ENCODE results near the gene ADRA2C. TPM values are rescaled to one million over a fixed set of nuclear protein-coding genes. Genes with fewer than 3 reads are reported as not detected.
A peak's percentile ranks its signal among the peaks of the same experiment; 100 is the strongest.

Gene ADRA2C
- total and polyA plus RNA-seq, 2 of the 13 experiments (the other 11 are each of a cell fraction or from before 2014, with no cell fraction given), result 15.4 to 69.7 TPM

DNA sequence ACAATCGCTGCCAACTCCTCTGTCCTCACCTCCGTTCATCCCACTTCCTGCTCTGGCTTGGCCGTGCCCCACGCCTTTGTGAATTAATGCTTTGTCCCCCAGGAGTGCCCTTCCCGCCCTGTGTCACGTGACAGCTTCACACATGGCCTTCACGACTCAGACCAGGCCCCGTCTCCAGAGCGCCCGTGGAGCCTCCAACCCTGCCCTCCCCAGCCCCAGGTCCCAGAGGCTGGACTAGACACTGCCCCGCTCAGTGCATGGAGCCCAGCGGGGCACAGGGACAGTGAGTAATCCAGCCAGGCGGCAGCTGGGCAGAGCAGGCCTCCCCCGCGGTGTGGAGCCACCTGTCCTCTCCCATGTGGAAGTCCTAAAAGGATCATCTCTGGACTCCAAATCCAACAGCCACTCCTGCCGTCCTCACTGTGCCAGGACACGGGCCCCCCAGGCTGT lies 7.4 kb downstream of the ADRA2C start (continued):
- TF ChIP-seq CCDC6 (CRISPR knock-in tag; IDR thresholded peaks at IDR 0.05), result peak; percentile 49; the same call in 1 of the 2 replicates
- no peak for TF ChIP-seq ZNF44 (CRISPR knock-in tag; IDR thresholded peaks at IDR 0.05)
- no peak for TF ChIP-seq SOX13 (IDR thresholded peaks at IDR 0.05)
- TF ChIP-seq SOX13 (CRISPR knock-in tag; conservative IDR thresholded peaks at IDR 0.05 in 1 of 2, IDR thresholded peaks at IDR 0.05 in 1 of 2), result peak in 1 of 2 experiments; percentile 37; a peak in 1 of 4 replicates
- TF ChIP-seq MXD3 (CRISPR knock-in tag; IDR thresholded peaks at IDR 0.05), result peak; percentile 41; the same call in 1 of the 2 replicates
- TF ChIP-seq ZNF784 (CRISPR knock-in tag; IDR thresholded peaks at IDR 0.05; ENCODE audit: borderline replicate concordance), result no peak
- TF ChIP-seq FOXJ3 (CRISPR knock-in tag; IDR thresholded peaks at IDR 0.05; ENCODE audit: borderline replicate concordance), result no peak
- peak; percentile 44 for TF ChIP-seq HNRNPLL (IDR thresholded peaks at IDR 0.05; ENCODE audit: low read depth, low read length, poor library complexity, severe bottlenecking)
- no peak for TF ChIP-seq ZNF33B (CRISPR knock-in tag; IDR thresholded peaks at IDR 0.05)
- TF ChIP-seq ZNF841 (CRISPR knock-in tag; IDR thresholded peaks at IDR 0.05; ENCODE audit: borderline replicate concordance), result no peak
- TF ChIP-seq, protein P1, sequence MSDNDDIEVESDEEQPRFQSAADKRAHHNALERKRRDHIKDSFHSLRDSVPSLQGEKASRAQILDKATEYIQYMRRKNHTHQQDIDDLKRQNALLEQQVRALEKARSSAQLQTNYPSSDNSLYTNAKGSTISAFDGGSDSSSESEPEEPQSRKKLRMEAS (IDR thresholded peaks at IDR 0.05), result peak; percentile 87
- TF ChIP-seq, protein P2, sequence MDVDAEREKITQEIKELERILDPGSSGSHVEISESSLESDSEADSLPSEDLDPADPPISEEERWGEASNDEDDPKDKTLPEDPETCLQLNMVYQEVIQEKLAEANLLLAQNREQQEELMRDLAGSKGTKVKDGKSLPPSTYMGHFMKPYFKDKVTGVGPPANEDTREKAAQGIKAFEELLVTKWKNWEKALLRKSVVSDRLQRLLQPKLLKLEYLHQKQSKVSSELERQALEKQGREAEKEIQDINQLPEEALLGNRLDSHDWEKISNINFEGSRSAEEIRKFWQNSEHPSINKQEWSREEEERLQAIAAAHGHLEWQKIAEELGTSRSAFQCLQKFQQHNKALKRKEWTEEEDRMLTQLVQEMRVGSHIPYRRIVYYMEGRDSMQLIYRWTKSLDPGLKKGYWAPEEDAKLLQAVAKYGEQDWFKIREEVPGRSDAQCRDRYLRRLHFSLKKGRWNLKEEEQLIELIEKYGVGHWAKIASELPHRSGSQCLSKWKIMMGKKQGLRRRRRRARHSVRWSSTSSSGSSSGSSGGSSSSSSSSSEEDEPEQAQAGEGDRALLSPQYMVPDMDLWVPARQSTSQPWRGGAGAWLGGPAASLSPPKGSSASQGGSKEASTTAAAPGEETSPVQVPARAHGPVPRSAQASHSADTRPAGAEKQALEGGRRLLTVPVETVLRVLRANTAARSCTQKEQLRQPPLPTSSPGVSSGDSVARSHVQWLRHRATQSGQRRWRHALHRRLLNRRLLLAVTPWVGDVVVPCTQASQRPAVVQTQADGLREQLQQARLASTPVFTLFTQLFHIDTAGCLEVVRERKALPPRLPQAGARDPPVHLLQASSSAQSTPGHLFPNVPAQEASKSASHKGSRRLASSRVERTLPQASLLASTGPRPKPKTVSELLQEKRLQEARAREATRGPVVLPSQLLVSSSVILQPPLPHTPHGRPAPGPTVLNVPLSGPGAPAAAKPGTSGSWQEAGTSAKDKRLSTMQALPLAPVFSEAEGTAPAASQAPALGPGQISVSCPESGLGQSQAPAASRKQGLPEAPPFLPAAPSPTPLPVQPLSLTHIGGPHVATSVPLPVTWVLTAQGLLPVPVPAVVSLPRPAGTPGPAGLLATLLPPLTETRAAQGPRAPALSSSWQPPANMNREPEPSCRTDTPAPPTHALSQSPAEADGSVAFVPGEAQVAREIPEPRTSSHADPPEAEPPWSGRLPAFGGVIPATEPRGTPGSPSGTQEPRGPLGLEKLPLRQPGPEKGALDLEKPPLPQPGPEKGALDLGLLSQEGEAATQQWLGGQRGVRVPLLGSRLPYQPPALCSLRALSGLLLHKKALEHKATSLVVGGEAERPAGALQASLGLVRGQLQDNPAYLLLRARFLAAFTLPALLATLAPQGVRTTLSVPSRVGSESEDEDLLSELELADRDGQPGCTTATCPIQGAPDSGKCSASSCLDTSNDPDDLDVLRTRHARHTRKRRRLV (CRISPR knock-in tag; IDR thresholded peaks at IDR 0.05), result no peak
- TF ChIP-seq ZNF530 (CRISPR knock-in tag; IDR thresholded peaks at IDR 0.05; ENCODE audit: low read depth), result no peak
- TF ChIP-seq E2F1 (CRISPR knock-in tag; IDR thresholded peaks at IDR 0.05), result no peak
- peak; percentile 90 for TF ChIP-seq ZBTB38 (CRISPR knock-in tag; IDR thresholded peaks at IDR 0.05)
- TF ChIP-seq KLF15 (CRISPR knock-in tag; IDR thresholded peaks at IDR 0.05; ENCODE audit: borderline replicate concordance), result no peak
- no peak for TF ChIP-seq NKX3-1 (CRISPR knock-in tag; IDR thresholded peaks at IDR 0.05)
- TF ChIP-seq U2AF2 (IDR thresholded peaks at IDR 0.05; ENCODE audit: low read depth, low read length), result no peak
- TF ChIP-seq, protein P3, sequence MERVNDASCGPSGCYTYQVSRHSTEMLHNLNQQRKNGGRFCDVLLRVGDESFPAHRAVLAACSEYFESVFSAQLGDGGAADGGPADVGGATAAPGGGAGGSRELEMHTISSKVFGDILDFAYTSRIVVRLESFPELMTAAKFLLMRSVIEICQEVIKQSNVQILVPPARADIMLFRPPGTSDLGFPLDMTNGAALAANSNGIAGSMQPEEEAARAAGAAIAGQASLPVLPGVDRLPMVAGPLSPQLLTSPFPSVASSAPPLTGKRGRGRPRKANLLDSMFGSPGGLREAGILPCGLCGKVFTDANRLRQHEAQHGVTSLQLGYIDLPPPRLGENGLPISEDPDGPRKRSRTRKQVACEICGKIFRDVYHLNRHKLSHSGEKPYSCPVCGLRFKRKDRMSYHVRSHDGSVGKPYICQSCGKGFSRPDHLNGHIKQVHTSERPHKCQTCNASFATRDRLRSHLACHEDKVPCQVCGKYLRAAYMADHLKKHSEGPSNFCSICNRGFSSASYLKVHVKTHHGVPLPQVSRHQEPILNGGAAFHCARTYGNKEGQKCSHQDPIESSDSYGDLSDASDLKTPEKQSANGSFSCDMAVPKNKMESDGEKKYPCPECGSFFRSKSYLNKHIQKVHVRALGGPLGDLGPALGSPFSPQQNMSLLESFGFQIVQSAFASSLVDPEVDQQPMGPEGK (CRISPR knock-in tag; IDR thresholded peaks at IDR 0.05), result peak; percentile 43; the same call in 1 of the 2 replicates
- no peak for TF ChIP-seq DNMT3B (CRISPR knock-in tag; conservative IDR thresholded peaks at IDR 0.05)
- no peak for TF ChIP-seq ZNF768 (CRISPR knock-in tag; IDR thresholded peaks at IDR 0.05)

Data from HepG2 (cell line).